HG02870 (cell line): ENCODE measurements around the gene EPO.
"Not testable (repeated sequence)": the region's sequence is repeated elsewhere in the genome, so short reads cannot be mapped to it uniquely, and the experiment has no call there.

Experiments used
- ATAC-seq: cut with Tn5 transposase; IDR thresholded peaks from one replicate; pipeline ENCODE4 v1.9.1; 2021; ENCODE audit warnings: mild to moderate bottlenecking, moderate library complexity; ENCODE audit not compliant: unreplicated experiment

Gene EPO

GRCh38 chr7:100731937-100732636 is 11.8 kb downstream of the EPO start:
- no peak for ATAC-seq

GRCh38 chr7:100735730-100736129 is 15.5 kb downstream of the EPO start:
- ATAC-seq: no peak

GRCh38 chr7:100736671-100737070 is 16.4 kb downstream of the EPO start:
- ATAC-seq: no peak

GRCh38 chr7:100739934-100740333 is 19.7 kb downstream of the EPO start:
- ATAC-seq: no peak

GRCh38 chr7:100744605-100745004 is 24.3 kb downstream of the EPO start:
- no peak for ATAC-seq

GRCh38 chr7:100745184-100745583 is 24.9 kb downstream of the EPO start:
- ATAC-seq: no peak

- ATAC-seq: no peak
Observed at GRCh38 chr7:100752994-100753393, 32.7 kb downstream of the EPO start.

GRCh38 chr7:100753750-100754149 is 33.5 kb downstream of the EPO start:
- ATAC-seq: no peak

- no peak for ATAC-seq
Observed at GRCh38 chr7:100759357-100760171, 39.3 kb downstream of the EPO start.

- ATAC-seq: not testable (repeated sequence)
Observed at GRCh38 chr7:100762841-100763240, 42.6 kb downstream of the EPO start.

GRCh38 chr7:100763556-100764140 is 43.4 kb downstream of the EPO start:
- ATAC-seq: no peak

- ATAC-seq: no peak
Observed at GRCh38 chr7:100764841-100765240, 44.6 kb downstream of the EPO start.

- ATAC-seq: no peak
Observed at GRCh38 chr7:100765250-100765649, 45.0 kb downstream of the EPO start.

GRCh38 chr7:100768784-100769183 is 48.5 kb downstream of the EPO start:
- ATAC-seq: no peak
